COLO668 (cell line): ENCODE results near the gene USP24.

Experiments
- DNase-seq: peaks from one replicate; lab custom pipeline; 2025; ENCODE audit not compliant: unreplicated experiment; lab: John Stamatoyannopoulos, UW

Gene USP24, protein sequence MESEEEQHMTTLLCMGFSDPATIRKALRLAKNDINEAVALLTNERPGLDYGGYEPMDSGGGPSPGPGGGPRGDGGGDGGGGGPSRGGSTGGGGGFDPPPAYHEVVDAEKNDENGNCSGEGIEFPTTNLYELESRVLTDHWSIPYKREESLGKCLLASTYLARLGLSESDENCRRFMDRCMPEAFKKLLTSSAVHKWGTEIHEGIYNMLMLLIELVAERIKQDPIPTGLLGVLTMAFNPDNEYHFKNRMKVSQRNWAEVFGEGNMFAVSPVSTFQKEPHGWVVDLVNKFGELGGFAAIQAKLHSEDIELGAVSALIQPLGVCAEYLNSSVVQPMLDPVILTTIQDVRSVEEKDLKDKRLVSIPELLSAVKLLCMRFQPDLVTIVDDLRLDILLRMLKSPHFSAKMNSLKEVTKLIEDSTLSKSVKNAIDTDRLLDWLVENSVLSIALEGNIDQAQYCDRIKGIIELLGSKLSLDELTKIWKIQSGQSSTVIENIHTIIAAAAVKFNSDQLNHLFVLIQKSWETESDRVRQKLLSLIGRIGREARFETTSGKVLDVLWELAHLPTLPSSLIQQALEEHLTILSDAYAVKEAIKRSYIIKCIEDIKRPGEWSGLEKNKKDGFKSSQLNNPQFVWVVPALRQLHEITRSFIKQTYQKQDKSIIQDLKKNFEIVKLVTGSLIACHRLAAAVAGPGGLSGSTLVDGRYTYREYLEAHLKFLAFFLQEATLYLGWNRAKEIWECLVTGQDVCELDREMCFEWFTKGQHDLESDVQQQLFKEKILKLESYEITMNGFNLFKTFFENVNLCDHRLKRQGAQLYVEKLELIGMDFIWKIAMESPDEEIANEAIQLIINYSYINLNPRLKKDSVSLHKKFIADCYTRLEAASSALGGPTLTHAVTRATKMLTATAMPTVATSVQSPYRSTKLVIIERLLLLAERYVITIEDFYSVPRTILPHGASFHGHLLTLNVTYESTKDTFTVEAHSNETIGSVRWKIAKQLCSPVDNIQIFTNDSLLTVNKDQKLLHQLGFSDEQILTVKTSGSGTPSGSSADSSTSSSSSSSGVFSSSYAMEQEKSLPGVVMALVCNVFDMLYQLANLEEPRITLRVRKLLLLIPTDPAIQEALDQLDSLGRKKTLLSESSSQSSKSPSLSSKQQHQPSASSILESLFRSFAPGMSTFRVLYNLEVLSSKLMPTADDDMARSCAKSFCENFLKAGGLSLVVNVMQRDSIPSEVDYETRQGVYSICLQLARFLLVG (N-terminal part only)

DNA sequence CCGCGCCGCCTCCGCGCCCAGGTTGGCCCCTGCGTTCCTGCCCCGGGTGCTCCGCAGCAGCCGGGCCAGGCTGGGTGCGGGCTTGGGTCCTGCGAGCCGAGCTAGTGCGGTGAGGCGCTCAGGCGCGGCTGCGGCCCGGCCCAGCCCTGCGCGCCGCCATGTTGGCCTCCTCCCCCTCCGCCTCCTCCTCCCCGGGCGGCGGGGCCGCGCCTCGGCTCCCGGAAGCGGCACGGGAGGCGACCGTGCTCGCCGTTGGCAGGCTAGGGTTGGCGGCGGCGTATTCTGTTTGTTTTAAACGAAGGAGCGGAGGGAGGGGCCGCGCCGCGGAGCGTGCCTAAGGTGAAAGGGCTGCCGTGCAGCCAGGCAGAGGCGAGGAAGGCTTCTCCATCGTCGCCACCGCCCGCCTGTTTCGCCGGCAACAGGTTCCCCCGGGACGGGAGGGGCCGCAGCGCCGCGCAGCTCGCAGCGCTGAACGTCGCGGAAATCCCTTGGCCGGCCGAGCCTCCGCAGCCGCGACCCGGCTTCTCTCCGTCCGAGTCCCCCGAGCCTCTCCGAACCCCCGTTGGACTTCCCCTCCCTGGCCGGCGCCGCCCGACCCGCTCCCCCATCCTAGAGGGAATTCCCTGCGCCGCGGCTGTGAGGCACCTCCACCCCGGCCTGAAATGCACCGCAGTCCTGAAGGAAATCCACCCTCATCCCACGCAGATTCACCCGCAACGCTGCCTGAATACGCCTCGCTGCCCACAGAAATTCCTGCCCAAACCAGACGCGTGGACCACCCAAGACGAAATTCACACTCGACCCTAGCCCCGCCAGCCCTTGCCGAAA lies at the start of gene USP24:
Gene USP24 (minus strand): TSS at position 171 of the 828 bp plus-strand sequence. CDS start 251 bp downstream, outside the sequence.
- peak; percentile 98 for DNase-seq

DNA sequence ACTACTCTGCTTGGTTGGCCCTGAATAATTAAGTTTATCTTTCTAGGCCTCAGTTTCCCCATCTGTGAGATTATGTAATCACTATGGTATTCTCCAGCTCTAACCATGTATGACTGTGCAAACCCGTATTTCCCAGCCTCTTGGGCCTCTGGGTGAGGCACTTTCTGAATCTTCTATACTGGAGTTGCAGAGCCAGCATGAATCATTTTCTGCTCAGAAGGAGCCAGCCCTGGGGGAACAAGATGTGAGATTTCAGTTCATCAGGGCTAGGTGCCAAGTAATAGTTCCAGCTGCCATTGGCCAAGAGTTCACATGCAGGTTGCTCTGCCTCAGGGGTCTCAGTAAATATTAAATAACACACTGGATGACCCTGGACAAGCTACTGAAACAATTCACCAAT lies 47.7 kb upstream of the USP24 start:
- no peak for DNase-seq

DNA sequence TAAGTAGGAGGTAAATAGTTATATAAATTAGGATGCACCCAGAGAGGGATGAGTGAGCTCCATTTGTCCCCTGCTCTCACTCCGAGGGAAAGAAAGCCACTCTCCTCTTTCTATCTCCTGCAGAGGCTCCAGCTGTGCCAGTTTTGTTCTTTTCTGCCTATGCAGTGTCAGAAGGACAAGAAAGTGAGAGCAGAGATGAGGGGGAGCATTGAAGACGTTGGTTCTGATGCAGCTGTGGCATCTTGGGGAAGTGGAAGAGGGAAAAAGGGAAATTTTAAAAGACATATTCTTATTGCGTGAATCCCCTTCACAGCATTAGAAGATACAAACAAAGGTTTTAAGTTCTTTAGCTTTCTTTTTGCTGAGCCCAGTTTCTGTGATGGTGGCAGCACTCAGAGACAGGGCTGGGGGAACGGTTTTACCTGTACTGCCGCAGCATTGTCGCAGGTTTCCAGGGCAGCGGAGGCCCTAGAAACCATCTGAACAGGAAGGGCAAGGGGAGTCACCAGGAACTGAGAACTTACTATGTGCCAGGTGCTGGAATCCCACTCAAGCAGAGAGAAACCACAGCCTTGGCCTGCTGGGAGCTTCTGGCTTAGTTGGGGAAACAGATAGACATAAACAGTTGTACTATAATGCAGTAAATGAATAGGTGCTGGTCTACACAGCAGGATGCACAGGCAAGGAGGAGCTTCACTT lies 44.9 kb upstream of the USP24 start:
- DNase-seq = no peak

DNA sequence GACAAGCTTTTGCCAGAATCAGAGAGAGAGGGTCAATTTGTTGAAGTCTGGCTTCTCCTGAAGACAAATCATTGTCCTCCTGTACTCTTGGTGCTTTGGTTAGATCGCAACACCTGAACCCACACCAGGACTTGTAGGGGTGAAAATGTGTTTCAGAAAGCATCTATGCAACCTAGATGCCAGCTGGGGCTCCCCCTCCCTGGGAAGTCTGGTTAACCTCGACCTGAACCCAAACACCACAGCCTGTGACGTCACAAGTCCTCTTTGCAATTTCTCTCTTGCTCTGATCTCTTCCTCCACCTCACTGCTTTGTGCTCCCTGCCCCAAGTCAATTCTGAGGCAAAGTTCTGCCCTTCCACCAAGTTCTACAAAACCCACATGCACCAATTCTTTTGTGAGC lies 42.8 kb upstream of the USP24 start:
- DNase-seq = no peak

DNA sequence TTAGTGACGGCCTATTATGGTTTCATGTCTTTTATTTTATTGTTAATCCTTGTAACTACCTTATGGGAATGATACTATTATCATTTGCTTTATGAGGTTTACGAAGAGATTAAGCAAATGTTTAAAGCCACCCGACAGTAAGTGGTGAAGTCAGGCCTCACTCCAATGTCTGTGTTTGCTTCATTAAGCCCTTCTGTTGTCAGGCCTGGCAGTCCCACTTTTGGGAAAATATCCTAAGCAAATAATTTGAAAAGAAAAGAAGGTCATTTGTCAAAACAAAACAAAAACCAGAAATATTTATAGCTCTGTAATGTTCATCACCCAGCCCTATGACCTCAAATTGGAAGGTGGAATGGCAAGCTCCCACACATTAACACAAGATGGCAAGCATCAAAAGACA lies 40.7 kb upstream of the USP24 start:
- DNase-seq = no peak

DNA sequence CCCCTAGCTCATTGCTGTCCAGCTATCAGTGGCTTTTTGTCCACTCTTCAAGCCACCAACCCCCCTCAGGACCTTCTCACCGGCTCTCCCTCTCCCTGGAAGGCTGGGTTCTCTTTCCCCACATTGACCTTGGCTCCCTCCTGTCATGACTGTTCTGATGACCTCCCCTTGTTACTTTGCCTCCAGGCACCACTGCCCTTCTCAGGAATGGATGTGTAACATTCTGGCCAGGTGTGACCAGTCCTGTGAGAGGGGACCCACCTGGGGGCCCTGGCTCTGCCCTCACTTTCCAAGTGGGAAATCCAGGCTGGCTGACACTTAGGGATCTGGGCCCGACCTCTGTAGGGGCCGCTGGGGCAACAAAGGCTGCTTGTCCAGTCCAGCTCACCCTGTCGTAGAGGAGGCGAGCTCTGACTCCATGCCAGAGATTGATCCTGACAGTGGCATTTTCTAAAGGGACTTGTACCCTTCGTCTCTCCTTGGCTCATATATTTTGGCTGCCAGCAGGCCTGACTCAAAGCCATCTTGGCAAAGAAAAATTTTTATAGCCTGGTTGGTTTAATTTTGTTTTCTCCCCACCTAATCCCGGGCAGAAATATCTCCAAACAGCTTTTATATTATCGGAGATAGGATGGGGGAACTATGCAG lies 37.9 kb upstream of the USP24 start:
- no peak for DNase-seq

DNA sequence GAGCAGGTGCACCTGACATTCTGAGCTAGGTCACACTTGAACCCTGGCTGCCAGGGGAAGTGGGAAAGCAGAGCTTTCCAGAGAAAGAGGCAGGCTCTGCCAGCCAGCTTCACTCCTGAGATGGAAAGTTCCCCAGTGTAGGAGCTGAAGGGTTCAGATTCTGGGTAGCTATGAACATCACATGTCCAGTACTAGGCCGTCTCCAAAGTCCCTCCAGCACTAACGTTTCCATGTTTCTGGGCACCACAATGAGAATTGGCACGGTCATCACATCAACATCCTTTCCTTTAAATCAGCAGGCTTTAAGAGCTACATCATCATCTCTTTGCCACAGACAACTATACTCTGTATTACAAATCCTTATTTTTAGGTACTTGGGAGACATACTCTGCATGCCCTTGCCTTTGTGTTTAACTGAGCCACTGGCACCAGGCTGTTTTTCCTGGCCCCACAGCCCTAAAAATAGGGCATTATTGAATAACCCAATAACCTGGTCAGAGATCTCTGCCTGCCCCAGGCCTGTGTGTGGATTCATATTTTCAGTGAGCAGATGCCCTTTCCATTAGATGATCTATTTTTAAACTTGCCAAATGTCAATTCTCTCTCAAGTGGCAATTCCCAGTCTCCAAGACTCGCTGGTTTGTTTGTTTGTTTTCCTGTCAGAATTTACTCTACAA lies 35.4 kb upstream of the USP24 start:
- no peak for DNase-seq

DNA sequence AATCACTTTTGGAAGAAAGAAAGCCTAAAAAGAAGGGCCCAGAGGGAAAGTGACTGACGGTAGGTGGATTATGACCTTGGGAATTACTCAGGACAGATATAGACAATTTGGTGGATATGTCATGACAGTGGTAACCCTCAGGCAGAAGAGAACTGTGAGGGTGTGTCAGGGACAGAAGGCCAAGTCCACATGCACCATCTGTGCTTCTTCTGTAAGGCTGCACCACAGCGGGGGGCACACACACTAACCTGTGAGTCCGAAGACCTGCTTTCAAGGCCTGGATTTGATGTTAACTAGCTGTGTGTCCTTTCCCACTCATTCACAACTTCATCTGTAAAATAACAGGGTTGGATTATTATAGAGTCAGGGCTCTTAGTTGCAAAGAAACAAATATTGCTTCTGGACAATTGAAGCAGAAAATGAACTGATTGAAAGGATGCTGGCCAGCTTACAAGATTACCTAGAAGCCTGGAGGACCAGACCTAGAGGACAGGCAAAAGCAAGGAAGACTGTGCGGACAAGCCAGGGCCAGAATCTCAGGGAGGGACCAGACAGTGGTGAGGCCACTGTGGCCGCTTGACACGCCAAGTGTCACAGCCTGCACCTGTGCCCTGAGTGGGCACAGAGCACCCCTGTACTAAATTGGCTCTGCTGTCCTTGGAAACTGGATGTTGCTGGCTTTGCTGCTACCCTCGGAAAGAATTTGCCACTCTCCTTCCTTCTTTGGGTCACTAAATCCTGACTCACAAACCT lies 34.7 kb upstream of the USP24 start:
- DNase-seq = no peak

DNA sequence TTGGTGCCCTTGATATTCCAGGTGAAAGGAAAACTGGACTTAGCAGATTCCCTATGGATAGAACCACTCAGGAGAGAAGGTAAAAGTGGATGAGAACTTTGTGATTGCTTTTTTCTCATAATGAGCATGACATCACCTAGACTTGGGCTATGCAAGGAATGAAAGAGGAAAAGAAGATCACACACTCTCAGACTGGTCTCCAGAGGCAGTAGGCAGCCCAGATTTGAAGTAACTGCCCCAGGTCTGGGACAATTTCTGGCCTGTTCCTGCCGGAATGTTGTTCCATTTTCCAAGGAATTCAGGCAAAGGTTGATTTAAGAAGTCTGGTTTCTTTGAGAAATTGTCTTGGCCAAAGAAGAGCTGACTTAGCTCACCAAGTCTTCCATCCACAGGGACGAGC lies 31.7 kb upstream of the USP24 start:
- no peak for DNase-seq

DNA sequence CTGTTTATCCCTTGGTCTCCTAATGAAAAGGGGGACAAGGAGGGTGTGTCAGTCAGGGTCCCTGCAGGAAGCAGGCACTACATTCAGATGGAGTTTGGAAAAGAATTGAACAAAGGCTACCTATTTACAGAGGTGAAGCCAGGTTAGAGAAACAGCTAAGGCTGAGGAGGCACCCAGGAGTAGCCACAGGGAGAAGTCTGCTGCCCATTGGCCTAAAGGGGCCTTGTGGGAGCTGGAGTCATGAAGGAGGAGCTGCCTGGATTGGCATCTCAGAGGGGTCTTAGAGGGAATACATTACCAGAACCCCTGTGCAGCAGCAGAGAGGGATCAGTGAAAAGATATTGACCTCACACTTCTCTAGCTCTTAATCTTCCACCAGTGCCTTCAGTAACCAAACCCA lies 31.2 kb upstream of the USP24 start:
- DNase-seq = no peak

DNA sequence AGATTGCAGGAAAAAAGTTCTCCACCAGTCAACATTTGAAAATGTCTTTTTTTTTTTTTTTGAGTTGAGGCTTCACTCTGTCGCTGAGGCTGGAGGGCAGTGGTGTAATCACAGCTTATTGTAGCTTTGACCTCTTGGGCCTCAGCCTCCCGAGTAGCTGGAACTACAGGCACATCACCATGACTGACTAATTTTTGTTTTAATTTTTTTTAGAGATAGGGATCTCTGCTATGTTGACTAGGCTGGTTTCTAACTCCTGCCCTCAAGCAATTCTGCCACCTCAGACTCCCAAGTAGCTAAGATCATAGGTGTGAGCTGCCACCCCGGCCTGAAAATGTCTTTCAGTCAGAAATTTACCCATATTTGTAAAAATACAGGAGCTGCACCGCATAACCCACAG lies 30.6 kb upstream of the USP24 start:
- no peak for DNase-seq

DNA sequence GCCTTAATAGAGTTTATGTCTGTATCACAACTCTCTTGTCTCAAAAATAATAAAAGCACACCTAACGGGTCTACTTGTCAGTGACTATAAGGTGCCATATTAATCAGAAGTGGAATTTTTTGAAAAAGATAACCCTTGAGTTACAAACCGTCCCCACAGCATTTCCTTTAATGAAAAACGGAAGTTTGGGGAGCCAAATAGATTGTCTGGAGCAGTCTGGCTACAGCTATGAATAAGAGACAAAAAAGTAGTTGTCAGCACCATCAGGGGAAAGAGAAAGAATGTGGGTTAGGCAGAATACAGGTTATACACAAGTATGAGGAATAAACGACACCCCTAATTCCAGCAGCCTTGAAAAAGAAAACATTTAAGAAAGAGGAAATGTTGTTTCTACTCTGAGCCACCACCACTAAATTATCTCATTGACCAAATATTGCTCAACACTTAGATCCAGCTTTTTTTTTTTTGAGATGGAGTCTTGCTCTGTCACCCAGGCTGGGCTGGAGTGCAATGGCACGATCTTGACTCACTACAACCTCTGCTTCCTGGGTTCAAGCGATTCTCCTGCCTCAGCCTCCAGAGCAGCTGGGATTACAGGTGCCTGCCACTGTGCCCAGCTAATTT lies 29.4 kb upstream of the USP24 start:
- DNase-seq = no peak

DNA sequence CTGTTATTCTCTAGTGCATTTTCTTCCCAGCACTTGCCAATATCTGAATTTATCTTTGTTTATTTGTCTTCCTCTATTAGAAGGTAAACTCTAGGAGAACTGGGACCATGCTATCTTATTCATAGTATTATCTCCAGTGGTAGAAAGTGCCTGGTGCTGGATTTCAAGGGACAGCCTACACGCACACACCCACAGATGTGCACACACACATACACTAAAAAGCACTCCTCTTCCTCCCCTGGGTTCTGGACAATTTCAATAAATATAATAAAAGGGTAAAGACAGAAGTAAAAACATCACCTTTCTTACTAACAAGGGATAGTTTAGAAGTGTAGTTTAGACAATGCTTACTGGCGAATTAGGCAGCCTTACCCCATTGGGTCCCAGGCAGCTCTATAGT lies 28.5 kb upstream of the USP24 start:
- no peak for DNase-seq

DNA sequence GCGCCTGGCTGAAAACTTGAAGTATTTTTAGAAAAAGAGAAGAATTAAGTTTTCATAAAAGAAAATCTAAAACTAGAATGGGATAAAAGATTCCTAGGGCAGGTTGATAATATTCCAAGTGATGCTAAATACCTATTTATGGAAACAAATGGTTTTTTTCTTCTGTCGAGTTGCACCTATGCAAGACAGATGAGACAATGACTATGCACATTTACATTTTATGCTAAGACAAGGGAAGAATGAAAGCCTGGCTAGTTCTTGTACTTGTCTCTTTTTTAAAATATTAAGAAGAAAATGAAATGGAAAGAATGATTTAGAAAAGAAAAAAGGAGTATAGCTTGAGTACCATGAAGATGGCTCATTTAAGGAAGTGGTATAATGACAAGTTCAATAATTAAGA lies 24.4 kb upstream of the USP24 start:
- DNase-seq = no peak

DNA sequence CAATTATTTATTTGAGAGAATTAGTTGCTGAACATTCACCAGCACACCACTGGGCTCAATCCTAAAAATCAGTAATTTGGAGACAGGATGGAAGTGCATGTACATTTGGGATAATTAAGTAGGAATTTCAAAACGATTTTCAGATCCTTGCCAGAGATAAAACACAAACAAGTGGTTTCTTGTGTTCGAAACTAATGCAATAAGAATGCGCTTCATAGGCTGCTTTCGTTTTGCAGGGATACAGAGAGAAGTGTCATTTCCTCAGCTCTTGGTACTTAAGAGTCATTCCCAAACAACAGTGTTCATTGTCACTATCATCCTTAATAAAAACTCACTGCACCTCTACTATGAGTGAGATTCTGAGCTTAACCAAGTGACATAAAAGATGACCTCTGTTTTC lies 20.6 kb upstream of the USP24 start:
- DNase-seq = no peak

DNA sequence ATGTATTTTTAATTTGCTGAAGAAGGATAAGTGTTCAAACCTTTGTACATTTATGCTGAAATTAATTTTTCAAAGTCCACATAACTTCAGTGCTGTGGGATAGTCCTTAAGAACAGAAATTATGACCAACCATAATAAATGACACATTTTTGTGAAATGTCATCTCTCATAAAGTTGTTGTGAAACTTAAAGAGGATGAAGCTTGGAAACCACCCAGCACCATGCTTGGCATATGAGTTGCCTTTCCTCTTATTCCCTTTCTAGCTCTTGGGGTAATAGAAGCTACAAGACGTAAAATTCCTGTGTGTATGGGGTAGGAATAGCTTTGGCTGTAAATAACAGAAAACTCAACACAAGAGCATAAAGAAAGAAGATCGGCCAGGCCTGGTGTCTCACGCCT lies 18.9 kb upstream of the USP24 start:
- DNase-seq = no peak

DNA sequence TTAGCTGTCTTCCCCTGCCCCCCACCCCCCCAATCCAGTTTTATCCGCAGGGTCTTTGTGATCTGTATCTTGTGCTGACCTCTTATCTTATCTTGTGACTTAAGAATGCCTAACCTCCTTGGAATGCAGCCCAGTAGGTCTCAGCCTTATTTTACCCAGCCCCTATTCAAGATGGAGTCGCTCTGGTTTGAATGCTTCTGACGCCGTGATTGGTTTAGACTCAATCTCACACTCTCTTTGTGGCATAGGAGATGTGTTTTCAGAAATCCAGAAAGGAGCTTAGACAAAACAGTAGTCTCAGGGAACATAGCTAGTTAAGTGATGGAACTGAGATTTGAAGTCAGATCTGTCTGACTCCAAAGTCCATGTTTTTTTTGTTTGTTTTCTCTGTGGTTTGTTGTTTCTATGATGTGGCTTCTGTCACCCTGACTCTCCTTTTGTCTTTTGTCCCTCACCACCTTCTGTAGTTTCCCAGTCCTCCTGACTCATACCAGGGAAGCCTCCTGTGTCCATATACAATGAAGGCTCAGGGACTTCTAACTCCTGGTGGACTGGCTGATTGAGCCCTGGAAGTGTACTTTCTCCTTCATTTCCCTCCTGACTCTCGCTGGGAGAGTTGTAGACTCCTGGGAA lies 18.1 kb upstream of the USP24 start:
- DNase-seq = no peak
